ENCODE data around the gene FOXK1. TPM values are rescaled to one million over a fixed set of nuclear protein-coding genes. Genes with fewer than 3 reads are reported as not detected.

Gene FOXK1
- total and polyA plus RNA-seq, 8 donors: 2.9 to 88.1 (median 21.6) TPM

DNA sequence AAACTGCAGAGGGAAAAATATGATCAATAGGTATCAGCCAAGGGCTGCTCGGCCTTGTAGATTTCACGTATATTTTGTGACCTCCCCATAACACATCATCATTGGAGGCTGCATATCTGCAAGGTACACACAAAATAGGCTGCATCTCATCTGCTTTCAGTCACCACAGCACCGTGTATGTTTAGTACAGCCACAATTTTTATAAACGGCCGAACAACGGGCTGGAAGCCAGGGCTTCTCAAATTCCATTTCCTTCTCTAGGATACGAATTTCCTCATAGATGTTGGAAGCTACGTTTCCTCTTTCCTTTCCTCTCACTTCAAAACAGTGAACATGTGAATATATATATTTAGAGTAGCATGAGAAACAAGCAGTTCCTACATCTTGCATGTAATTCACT lies 20.2 kb upstream of the FOXK1 start:
- DNase-seq: peak; percentile 50 to 78
- TF ChIP-seq, protein P1, sequence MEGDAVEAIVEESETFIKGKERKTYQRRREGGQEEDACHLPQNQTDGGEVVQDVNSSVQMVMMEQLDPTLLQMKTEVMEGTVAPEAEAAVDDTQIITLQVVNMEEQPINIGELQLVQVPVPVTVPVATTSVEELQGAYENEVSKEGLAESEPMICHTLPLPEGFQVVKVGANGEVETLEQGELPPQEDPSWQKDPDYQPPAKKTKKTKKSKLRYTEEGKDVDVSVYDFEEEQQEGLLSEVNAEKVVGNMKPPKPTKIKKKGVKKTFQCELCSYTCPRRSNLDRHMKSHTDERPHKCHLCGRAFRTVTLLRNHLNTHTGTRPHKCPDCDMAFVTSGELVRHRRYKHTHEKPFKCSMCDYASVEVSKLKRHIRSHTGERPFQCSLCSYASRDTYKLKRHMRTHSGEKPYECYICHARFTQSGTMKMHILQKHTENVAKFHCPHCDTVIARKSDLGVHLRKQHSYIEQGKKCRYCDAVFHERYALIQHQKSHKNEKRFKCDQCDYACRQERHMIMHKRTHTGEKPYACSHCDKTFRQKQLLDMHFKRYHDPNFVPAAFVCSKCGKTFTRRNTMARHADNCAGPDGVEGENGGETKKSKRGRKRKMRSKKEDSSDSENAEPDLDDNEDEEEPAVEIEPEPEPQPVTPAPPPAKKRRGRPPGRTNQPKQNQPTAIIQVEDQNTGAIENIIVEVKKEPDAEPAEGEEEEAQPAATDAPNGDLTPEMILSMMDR (IDR thresholded peaks at IDR 0.05): no peak
- TF ChIP-seq EP300 (IDR thresholded peaks at IDR 0.05) (no peak), POLR2AphosphoS5 (IDR thresholded peaks at IDR 0.05) (no peak), POLR2A (IDR thresholded peaks at IDR 0.05) (no peak)
- Histone ChIP-seq H3K27me3 (no peaks in the 10 kb centered on the region), H3K36me3 (no peaks in the 10 kb centered on the region), H3K27ac (peak overlapping the region in 2 of 5 donors; percentile 16 to 29), H3K4me3 (no peak overlapping the region), H3K4me1 (peaks cover 0 to 11% (median 5%) of the 10 kb centered on the region in 4 donors), H3K9me3 (peaks cover 0 to 17% (median 9%) of the 10 kb centered on the region in 4 donors)
- 14 to 38% (median 20%) methylated on average over 8 of the region's 8 CpGs for WGBS, 5 donors
- intact Hi-C loops (cut with DNase I; ENCODE audit: low total_unique reads): no loop called here

DNA sequence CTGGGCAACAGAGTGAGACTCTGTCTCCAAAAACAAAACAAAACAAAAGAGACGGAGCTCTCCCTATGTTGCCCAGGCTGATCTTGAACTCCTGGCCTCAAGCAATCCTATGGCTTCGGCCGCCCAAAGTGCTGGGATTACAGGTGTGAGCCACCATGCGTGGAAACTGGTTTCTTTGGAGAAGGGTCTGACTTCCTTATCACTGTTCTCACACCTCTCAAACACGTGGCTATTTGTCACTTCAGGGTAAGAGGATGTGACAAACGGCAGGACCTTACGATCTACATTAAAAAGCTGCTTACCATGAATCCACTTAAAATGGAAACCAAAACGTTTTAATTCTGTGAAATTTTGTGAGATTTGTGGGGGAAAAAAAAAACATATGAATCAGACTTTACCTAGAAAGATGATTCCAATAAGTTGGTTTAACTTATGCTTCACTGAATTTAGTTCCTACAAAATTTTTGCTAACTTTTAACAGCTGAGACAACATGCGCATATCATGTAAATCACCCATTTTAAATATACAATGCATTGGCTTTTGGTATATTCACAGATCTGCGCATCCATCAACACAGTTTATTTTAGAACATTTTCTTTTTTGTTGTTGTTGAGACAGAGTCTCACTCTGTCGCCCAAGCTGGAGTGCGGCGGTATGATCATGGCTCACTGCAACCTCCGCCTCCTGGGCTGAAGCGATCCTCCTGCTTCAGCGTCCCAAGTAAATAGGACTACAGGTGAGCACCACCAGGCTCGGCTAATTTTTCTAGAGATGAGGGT lies 18.7 kb upstream of the FOXK1 start:
- Histone ChIP-seq H3K9me3 (peaks cover 0 to 11% (median 8%) of the 10 kb centered on the region in 4 donors), H3K27ac (no peak overlapping the region), H3K4me1 (peaks cover 0 to 19% (median 6%) of the 10 kb centered on the region in 4 donors), H3K36me3 (no peaks in the 10 kb centered on the region), H3K4me3 (no peak overlapping the region), H3K27me3 (no peaks in the 10 kb centered on the region)
- TF ChIP-seq, protein P1 (IDR thresholded peaks at IDR 0.05): no peak
- no peak for TF ChIP-seq EP300 (IDR thresholded peaks at IDR 0.05)
- no peak for TF ChIP-seq POLR2AphosphoS5 (IDR thresholded peaks at IDR 0.05)
- TF ChIP-seq POLR2A (IDR thresholded peaks at IDR 0.05): no peak
- no peak for DNase-seq
- intact Hi-C loops (cut with DNase I; ENCODE audit: low total_unique reads): no loop called here
- WGBS, 5 donors: 82 to 88% (median 85%) methylated on average over 17 of the region's 17 CpGs

DNA sequence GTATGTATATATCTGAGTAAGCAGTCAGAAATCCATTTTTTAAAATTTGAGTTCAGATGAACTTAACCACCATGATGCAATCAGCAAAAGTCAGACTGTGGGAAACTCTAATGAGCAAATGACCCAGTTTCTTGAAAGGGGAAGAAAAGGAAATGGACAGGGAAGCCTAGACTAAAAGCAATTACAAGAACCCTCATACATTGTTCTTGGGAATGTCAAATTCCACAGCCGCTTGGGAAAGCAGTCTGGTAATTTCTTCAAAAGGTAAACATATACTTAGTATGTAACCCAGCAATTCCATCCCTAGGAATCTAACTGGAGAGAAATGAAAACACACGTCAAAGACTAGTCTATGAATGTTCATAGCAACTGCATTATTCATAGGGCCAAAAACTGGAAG lies 16.4 kb upstream of the FOXK1 start:
- Histone ChIP-seq H3K27ac (peak overlapping the region in 4 of 5 donors; percentile 42 to 77 (median 58)), H3K4me3 (no peak overlapping the region), H3K9me3 (peaks cover 0 to 2% (median 0%) of the 10 kb centered on the region in 4 donors), H3K4me1 (peaks cover 0 to 25% (median 6%) of the 10 kb centered on the region in 4 donors), H3K27me3 (no peaks in the 10 kb centered on the region), H3K36me3 (no peaks in the 10 kb centered on the region)
- WGBS, 5 donors: 50 to 70% (median 54%) methylated on average over 2 of the region's 2 CpGs
- TF ChIP-seq POLR2AphosphoS5 (IDR thresholded peaks at IDR 0.05) (peak in 1 of 3 donors; percentile 27), EP300 (IDR thresholded peaks at IDR 0.05) (no peak), POLR2A (IDR thresholded peaks at IDR 0.05) (no peak)
- TF ChIP-seq, protein P1 (IDR thresholded peaks at IDR 0.05): no peak
- DNase-seq: peak in 1 of 2 donors; percentile 66
- intact Hi-C loops (cut with DNase I; ENCODE audit: low total_unique reads): no loop called here

DNA sequence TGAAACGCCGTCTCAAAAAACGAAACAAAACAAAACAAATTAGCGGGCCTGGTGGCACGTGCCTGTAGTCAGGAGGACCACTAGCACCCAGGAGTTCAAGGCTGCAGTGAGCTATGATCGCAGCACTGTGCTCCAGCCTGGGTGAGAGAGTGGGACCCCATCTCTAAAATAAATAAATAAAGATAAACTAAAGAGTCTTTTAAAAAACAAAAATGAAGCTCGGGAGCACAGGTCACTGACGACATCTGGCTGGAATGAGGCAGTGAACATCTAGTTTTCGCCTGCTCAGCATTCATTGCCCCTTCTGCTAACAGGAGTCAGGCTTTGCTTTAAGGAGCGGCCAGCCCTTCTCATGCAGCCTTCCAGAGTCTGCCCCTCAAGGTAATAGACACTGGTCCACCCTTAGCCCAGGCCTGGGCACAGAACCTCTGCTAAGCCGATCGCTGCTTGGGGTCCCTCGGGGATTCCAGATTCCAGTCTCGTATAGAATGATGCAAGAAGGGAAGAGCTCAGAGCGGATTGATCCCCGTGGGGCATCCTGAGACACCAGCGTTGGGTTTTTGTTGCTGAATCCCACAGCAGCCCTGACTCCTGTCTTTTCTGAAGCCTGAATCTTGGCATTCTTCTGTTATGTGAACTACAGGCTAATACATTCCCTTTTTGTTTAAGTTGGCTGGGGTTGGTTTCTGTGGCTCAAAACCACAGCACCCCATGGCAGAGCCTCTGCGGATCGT lies 14.2 kb upstream of the FOXK1 start:
- Histone ChIP-seq H3K4me3 (no peak overlapping the region), H3K4me1 (peaks cover 0 to 15% (median 2%) of the 10 kb centered on the region in 4 donors), H3K9me3 (peaks cover 0 to 6% (median 0%) of the 10 kb centered on the region in 4 donors), H3K27ac (peak overlapping the region in 4 of 5 donors; percentile 24 to 66 (median 39)), H3K36me3 (no peaks in the 10 kb centered on the region), H3K27me3 (no peaks in the 10 kb centered on the region)
- 59 to 73% (median 69%) methylated on average over 19 of the region's 19 CpGs for WGBS, 5 donors
- TF ChIP-seq, protein P1 (IDR thresholded peaks at IDR 0.05): no peak
- TF ChIP-seq EP300 (IDR thresholded peaks at IDR 0.05) (no peak), POLR2A (IDR thresholded peaks at IDR 0.05) (no peak), POLR2AphosphoS5 (IDR thresholded peaks at IDR 0.05) (no peak)
- peak in 1 of 2 donors; percentile 53 for DNase-seq
- intact Hi-C loops (cut with DNase I; ENCODE audit: low total_unique reads): no loop called here
